DMS 273 (cell line): ENCODE results near the gene SOCS3.

ENCODE experiments used
- DNase-seq: peaks from one replicate; lab custom pipeline; 2025; ENCODE audit not compliant: unreplicated experiment; lab: John Stamatoyannopoulos, UW

Gene SOCS3

GRCh38 chr17:78353834-78354233 lies 6.0 kb downstream of the SOCS3 start:
- no peak for DNase-seq

- DNase-seq: peak; percentile 58
Observed at GRCh38 chr17:78351449-78352006, 8.3 kb downstream of the SOCS3 start.

GRCh38 chr17:78349891-78350642 lies 9.8 kb downstream of the SOCS3 start:
- no peak for DNase-seq

- no peak for DNase-seq
Observed at GRCh38 chr17:78348055-78348770, 11.7 kb downstream of the SOCS3 start.

GRCh38 chr17:78347453-78347852 lies 12.4 kb downstream of the SOCS3 start:
- DNase-seq: no peak

- DNase-seq: no peak
Observed at GRCh38 chr17:78346605-78347250, 13.1 kb downstream of the SOCS3 start.

- DNase-seq: no peak
Observed at GRCh38 chr17:78345791-78346494, 13.9 kb downstream of the SOCS3 start.

GRCh38 chr17:78345172-78345571 lies 14.7 kb downstream of the SOCS3 start:
- DNase-seq: no peak

- DNase-seq: peak; percentile 58
Observed at GRCh38 chr17:78344666-78345065, 15.2 kb downstream of the SOCS3 start.

GRCh38 chr17:78343543-78344201 lies 16.2 kb downstream of the SOCS3 start:
- DNase-seq: peak; percentile 61

- DNase-seq: no peak
Observed at GRCh38 chr17:78343187-78343542, 16.7 kb downstream of the SOCS3 start.

GRCh38 chr17:78342449-78343186 lies 17.3 kb downstream of the SOCS3 start:
- DNase-seq: peak; percentile 62

- peak; percentile 77 for DNase-seq
Observed at GRCh38 chr17:78341559-78342448, 18.1 kb downstream of the SOCS3 start.

- no peak for DNase-seq
Observed at GRCh38 chr17:78340183-78340955, 19.5 kb downstream of the SOCS3 start.

- no peak for DNase-seq
Observed at GRCh38 chr17:78338486-78339259, 21.2 kb downstream of the SOCS3 start.

GRCh38 chr17:78337244-78338109 lies 22.4 kb downstream of the SOCS3 start:
- DNase-seq: no peak
